Measurements from ENCODE around the gene GRK5. TPM values are rescaled to one million over a fixed set of nuclear protein-coding genes. Genes with fewer than 3 reads are reported as not detected.

GRK5 gene
- total RNA-seq, 1 experiment from 2014 or later = 5.8 TPM

GRCh38 chr10:119495021-119495505 lies 287.7 kb downstream of the GRK5 start:
- no peak for DNase-seq (ENCODE audit: low spot score)
- in situ Hi-C loops (cut with HindIII; ENCODE audit: low sequenced_read_pairs) = no loop called here

- in situ Hi-C loops (cut with HindIII; ENCODE audit: low sequenced_read_pairs) = no loop called here
- DNase-seq (ENCODE audit: low spot score) = no peak
Measured at GRCh38 chr10:119495545-119495944, 288.2 kb downstream of the GRK5 start.

- in situ Hi-C loops (cut with HindIII; ENCODE audit: low sequenced_read_pairs) = no loop called here
- DNase-seq (ENCODE audit: low spot score) = no peak
Measured at GRCh38 chr10:119496273-119496672, 288.9 kb downstream of the GRK5 start.

GRCh38 chr10:119497243-119497642 lies 289.9 kb downstream of the GRK5 start:
- in situ Hi-C loops (cut with HindIII; ENCODE audit: low sequenced_read_pairs) = no loop called here
- no peak for DNase-seq (ENCODE audit: low spot score)

- in situ Hi-C loops (cut with HindIII; ENCODE audit: low sequenced_read_pairs) = no loop called here
- DNase-seq (ENCODE audit: low spot score) = no peak
Measured at GRCh38 chr10:119498889-119499676, 291.7 kb downstream of the GRK5 start.

- in situ Hi-C loops (cut with HindIII; ENCODE audit: low sequenced_read_pairs) = no loop called here
- DNase-seq (ENCODE audit: low spot score) = no peak
Measured at GRCh38 chr10:119499677-119500002, 292.3 kb downstream of the GRK5 start.

- DNase-seq (ENCODE audit: low spot score) = no peak
- in situ Hi-C loops (cut with HindIII; ENCODE audit: low sequenced_read_pairs) = no loop called here
Measured at GRCh38 chr10:119500123-119500795, 292.9 kb downstream of the GRK5 start.

GRCh38 chr10:119500821-119501220 lies 293.4 kb downstream of the GRK5 start:
- in situ Hi-C loops (cut with HindIII; ENCODE audit: low sequenced_read_pairs) = no loop called here
- peak; percentile 8 for DNase-seq (ENCODE audit: low spot score)

- in situ Hi-C loops (cut with HindIII; ENCODE audit: low sequenced_read_pairs) = no loop called here
- no peak for DNase-seq (ENCODE audit: low spot score)
Measured at GRCh38 chr10:119501690-119502089, 294.3 kb downstream of the GRK5 start.

GRCh38 chr10:119502209-119502608 lies 294.8 kb downstream of the GRK5 start:
- in situ Hi-C loops (cut with HindIII; ENCODE audit: low sequenced_read_pairs) = no loop called here
- no peak for DNase-seq (ENCODE audit: low spot score)

GRCh38 chr10:119502618-119503155 lies 295.3 kb downstream of the GRK5 start:
- no peak for DNase-seq (ENCODE audit: low spot score)
- in situ Hi-C loops (cut with HindIII; ENCODE audit: low sequenced_read_pairs) = no loop called here

GRCh38 chr10:119503821-119504220 lies 296.4 kb downstream of the GRK5 start:
- in situ Hi-C loops (cut with HindIII; ENCODE audit: low sequenced_read_pairs) = no loop called here
- DNase-seq (ENCODE audit: low spot score) = peak; percentile 63

GRCh38 chr10:119504651-119505050 lies 297.3 kb downstream of the GRK5 start:
- DNase-seq (ENCODE audit: low spot score) = no peak
- in situ Hi-C loops (cut with HindIII; ENCODE audit: low sequenced_read_pairs) = no loop called here

GRCh38 chr10:119505131-119505551 lies 297.8 kb downstream of the GRK5 start:
- in situ Hi-C loops (cut with HindIII; ENCODE audit: low sequenced_read_pairs) = no loop called here

More at GRCh38 chr10:119505131-119505551, 297.8 kb downstream of the GRK5 start:
- no peak for DNase-seq (ENCODE audit: low spot score)

Other genes with a start within 250 kb of the GRK5 start
- gene NANOS1, start 177.9 kb upstream of the GRK5 start, total RNA-seq (2014; rRNA removed; shearing (Covaris generic)) = 1.2 and 1.6 TPM in 2 replicates
- gene EIF3A, start 126.8 kb upstream of the GRK5 start, total RNA-seq (2014; rRNA removed; shearing (Covaris generic)) = 35.0 and 60.2 TPM in 2 replicates
- 33.3 and 36.4 TPM in 2 replicates for gene DENND10, start 103.5 kb upstream of the GRK5 start, total RNA-seq (2014; rRNA removed; shearing (Covaris generic))
- 33.3 and 49.4 TPM in 2 replicates for gene SFXN4, start 41.9 kb upstream of the GRK5 start, total RNA-seq (2014; rRNA removed; shearing (Covaris generic))
- 402 and 417 TPM in 2 replicates for gene PRDX3, start 28.8 kb upstream of the GRK5 start, total RNA-seq (2014; rRNA removed; shearing (Covaris generic))